ENCODE measurements around the gene RAB6D. TPM values are rescaled to one million over a fixed set of nuclear protein-coding genes. Genes with fewer than 3 reads are reported as not detected.
"Not testable (repeated sequence)": the region's sequence is repeated elsewhere in the genome, so short reads cannot be mapped to it uniquely, and the experiment has no call there.

The RAB6D gene
- total RNA-seq, 4 donors from 2014 or later: 0.17 TPM; not detected in 3

- 88% methylated on average over 10 of the region's 10 CpGs for WGBS
- Histone ChIP-seq H3K9me3 (no peaks in the 10 kb centered on the region), H3K36me3 (no peaks in the 10 kb centered on the region), H3K27me3 (peaks cover 15% of the 10 kb centered on the region), H3K27ac (no peak overlapping the region), H3K4me1 (peaks cover 3% of the 10 kb centered on the region), H3K4me3 (no peak overlapping the region)
- TF ChIP-seq, protein P1, sequence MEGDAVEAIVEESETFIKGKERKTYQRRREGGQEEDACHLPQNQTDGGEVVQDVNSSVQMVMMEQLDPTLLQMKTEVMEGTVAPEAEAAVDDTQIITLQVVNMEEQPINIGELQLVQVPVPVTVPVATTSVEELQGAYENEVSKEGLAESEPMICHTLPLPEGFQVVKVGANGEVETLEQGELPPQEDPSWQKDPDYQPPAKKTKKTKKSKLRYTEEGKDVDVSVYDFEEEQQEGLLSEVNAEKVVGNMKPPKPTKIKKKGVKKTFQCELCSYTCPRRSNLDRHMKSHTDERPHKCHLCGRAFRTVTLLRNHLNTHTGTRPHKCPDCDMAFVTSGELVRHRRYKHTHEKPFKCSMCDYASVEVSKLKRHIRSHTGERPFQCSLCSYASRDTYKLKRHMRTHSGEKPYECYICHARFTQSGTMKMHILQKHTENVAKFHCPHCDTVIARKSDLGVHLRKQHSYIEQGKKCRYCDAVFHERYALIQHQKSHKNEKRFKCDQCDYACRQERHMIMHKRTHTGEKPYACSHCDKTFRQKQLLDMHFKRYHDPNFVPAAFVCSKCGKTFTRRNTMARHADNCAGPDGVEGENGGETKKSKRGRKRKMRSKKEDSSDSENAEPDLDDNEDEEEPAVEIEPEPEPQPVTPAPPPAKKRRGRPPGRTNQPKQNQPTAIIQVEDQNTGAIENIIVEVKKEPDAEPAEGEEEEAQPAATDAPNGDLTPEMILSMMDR (IDR thresholded peaks at IDR 0.05): no peak
- TF ChIP-seq EP300 (IDR thresholded peaks at IDR 0.05) (no peak), POLR2A (IDR thresholded peaks at IDR 0.05) (no peak), POLR2AphosphoS5 (IDR thresholded peaks at IDR 0.05) (no peak)
- DNase-seq (ENCODE audit: low spot score in 2 of 2): no peak
Measured at GRCh38 chr2:131389657-131390056, 25.7 kb upstream of the RAB6D start.

DNA sequence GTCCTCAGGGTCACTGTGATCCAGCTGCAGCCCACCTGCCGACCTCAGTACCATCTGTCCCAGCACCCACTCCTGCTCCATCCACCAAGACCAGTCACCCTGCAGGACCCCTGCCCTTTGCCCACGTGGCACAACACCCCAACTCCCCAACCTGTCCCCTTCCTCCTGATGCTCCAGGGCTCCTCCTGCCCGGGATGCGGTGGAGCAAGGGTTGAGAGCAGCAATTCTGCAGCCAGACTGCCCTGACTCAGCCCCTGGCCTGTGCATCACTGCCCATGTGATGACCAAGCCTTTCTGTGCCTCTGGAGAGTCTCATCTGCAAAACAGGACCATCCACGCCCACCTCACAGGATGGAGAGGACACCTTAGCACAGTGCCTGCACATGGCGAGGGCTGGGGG, 24.9 kb upstream of the RAB6D start:
- not testable (repeated sequence) for H3K4me3 ChIP-seq; H3K27ac ChIP-seq; H3K4me1 ChIP-seq; H3K36me3 ChIP-seq; H3K9me3 ChIP-seq; DNase-seq (ENCODE audit: low spot score in 2 of 2); H3K27me3 ChIP-seq
- 59% methylated on average over 5 of the region's 6 CpGs for WGBS

DNA sequence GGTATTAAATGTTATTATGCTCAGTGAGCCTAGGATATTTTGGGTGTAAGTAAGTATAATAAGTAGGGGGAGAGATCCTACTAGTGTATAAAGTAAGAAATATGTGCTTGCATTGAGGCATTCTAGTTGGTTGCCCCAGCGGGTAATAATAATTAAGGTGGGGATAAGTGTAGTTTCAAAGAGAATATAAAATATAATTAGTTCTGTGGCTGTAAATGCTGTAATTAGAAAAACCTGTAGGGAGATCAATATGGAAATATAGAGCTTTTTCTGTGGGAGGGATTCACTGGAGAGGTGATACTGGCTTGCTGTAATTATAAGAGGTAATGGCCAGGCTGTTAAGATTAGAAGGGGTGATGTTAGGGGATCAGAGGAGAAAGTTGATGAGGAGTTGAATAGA, 9.1 kb upstream of the RAB6D start:
- not testable (repeated sequence) for DNase-seq (ENCODE audit: low spot score in 2 of 2); H3K4me3 ChIP-seq; H3K4me1 ChIP-seq; H3K27ac ChIP-seq; H3K9me3 ChIP-seq; H3K27me3 ChIP-seq; H3K36me3 ChIP-seq
- WGBS: 90% methylated on average over 1 of the region's 1 CpG

- H3K27me3 ChIP-seq: peaks cover 31% of the 10 kb centered on the region
- H3K4me1 ChIP-seq: no peaks in the 10 kb centered on the region
- TF ChIP-seq POLR2AphosphoS5 (IDR thresholded peaks at IDR 0.05): no peak
- TF ChIP-seq EP300 (IDR thresholded peaks at IDR 0.05): no peak
- TF ChIP-seq, protein P1 (IDR thresholded peaks at IDR 0.05): no peak
- no peak for TF ChIP-seq POLR2A (IDR thresholded peaks at IDR 0.05)
- no peak for DNase-seq (ENCODE audit: low spot score in 2 of 2)
- H3K4me3 ChIP-seq: no peak overlapping the region
- WGBS: 87% methylated on average over 6 of the region's 6 CpGs
- no peaks in the 10 kb centered on the region for H3K36me3 ChIP-seq
- H3K27ac ChIP-seq: no peak overlapping the region
- no peaks in the 10 kb centered on the region for H3K9me3 ChIP-seq
Measured at GRCh38 chr2:131369954-131370353, 6.0 kb upstream of the RAB6D start.

DNA sequence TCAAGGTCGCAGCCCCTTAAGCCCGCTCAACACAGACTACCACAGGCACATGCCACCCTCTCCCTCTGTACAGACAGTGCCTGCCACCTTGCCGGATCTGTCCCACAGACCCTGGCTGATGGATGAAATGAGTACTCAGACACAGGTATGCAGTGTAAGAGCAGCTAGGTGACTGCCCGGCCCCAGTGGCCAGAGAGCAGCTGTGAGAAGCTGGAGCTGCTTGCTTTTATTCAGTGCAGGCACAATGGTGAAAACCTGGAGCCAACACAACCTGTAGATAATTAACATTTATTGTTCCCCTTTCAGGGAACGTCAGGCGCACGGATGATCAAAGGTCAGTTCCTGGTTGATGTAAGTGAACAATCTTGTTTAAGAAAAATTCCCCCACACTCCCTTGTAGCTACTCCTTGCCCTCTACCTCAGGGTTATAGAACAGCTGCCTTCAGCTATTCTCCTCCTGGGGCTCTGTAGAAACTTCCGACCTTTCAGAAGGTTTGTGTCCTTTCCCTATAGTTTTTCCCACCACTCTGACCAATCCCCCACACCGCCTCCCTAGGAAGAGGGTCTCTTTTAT, 4.6 kb upstream of the RAB6D start:
- WGBS: 93% methylated on average over 3 of the region's 9 CpGs
- H3K27me3 ChIP-seq: peaks cover 39% of the 10 kb centered on the region

GRCh38 chr2:131367352-131367751, 3.4 kb upstream of the RAB6D start:
- no peak for TF ChIP-seq POLR2A (IDR thresholded peaks at IDR 0.05)
- TF ChIP-seq, protein P1 (IDR thresholded peaks at IDR 0.05): no peak
- TF ChIP-seq POLR2AphosphoS5 (IDR thresholded peaks at IDR 0.05): no peak
- TF ChIP-seq EP300 (IDR thresholded peaks at IDR 0.05): no peak
- no peaks in the 10 kb centered on the region for H3K4me1 ChIP-seq
- H3K27ac ChIP-seq: no peak overlapping the region
- 88% methylated on average over 5 of the region's 7 CpGs for WGBS
- H3K4me3 ChIP-seq: no peak overlapping the region
- H3K36me3 ChIP-seq: no peaks in the 10 kb centered on the region
- peaks cover 40% of the 10 kb centered on the region for H3K27me3 ChIP-seq
- DNase-seq (ENCODE audit: low spot score in 2 of 2): no peak
- H3K9me3 ChIP-seq: no peaks in the 10 kb centered on the region

More for the DNA sequence above, 4.6 kb upstream of the RAB6D start:
- H3K4me3 ChIP-seq; H3K27ac ChIP-seq; H3K36me3 ChIP-seq; H3K9me3 ChIP-seq; DNase-seq (ENCODE audit: low spot score in 2 of 2); H3K4me1 ChIP-seq: not testable (repeated sequence)

- Histone ChIP-seq H3K4me3 (no peak overlapping the region), H3K4me1 (no peaks in the 10 kb centered on the region), H3K9me3 (no peaks in the 10 kb centered on the region), H3K27ac (no peak overlapping the region), H3K36me3 (no peaks in the 10 kb centered on the region), H3K27me3 (peaks cover 47% of the 10 kb centered on the region)
- TF ChIP-seq EP300 (IDR thresholded peaks at IDR 0.05) (no peak), POLR2AphosphoS5 (IDR thresholded peaks at IDR 0.05) (no peak), POLR2A (IDR thresholded peaks at IDR 0.05) (no peak)
- TF ChIP-seq, protein P1 (IDR thresholded peaks at IDR 0.05): no peak
- no peak for DNase-seq (ENCODE audit: low spot score in 2 of 2)
- WGBS: 86% methylated on average over 6 of the region's 6 CpGs
Measured at GRCh38 chr2:131366643-131367042, 2.7 kb upstream of the RAB6D start.
